Panc1 (cell line): ENCODE measurements around the gene CCDC110.

Source experiments
- POLR2AphosphoS5 ChIP-seq: IDR thresholded peaks from 2 replicates; pipeline ENCODE4 v1.6.1; 2012; ENCODE audit warnings: mild to moderate bottlenecking, low read depth, low read length, moderate library complexity
- TF ChIP-seq, protein P1 (sequence below): fragments of 450-650 bp; IDR thresholded peaks from 2 replicates; pipeline ENCODE4 v1.5.1; 2017; ENCODE audit warnings: mild to moderate bottlenecking

DNA sequence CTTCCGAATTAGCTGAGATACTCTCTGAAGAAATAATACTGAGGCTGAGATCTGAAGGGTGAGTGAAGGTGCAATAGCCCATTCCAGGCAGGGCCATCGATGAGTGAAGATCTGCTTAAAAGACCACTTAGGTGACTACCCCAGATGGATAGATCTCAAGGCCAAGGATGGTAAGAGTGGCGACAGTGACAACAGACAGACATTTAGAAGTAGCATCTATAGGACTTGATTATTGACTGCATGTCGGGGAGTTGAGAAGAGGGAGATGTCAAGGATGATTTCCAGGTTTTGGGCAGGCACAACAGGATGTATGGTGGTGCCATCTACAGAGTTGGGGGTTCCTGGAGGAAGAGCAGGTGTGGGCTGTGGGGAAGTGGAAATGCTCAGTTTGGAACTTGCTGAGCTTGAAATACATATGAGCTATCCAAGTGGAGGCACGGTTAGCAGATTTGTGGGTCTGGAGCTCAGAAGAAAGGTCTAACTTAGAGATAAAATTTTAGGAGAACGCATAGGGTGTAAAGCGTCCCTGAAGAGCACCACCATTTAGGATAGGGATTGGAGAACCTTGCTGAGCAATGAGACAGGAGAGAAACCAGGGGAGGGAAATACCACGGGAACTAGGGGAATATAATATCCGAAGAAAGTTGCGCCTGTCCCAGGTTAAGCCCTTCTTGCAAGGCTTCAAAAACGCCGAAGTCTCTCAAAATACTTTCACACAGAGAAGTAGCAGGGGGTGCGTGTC, 46.5 kb downstream of the CCDC110 start:
- no peak for TF ChIP-seq POLR2AphosphoS5
- TF ChIP-seq, protein P1, sequence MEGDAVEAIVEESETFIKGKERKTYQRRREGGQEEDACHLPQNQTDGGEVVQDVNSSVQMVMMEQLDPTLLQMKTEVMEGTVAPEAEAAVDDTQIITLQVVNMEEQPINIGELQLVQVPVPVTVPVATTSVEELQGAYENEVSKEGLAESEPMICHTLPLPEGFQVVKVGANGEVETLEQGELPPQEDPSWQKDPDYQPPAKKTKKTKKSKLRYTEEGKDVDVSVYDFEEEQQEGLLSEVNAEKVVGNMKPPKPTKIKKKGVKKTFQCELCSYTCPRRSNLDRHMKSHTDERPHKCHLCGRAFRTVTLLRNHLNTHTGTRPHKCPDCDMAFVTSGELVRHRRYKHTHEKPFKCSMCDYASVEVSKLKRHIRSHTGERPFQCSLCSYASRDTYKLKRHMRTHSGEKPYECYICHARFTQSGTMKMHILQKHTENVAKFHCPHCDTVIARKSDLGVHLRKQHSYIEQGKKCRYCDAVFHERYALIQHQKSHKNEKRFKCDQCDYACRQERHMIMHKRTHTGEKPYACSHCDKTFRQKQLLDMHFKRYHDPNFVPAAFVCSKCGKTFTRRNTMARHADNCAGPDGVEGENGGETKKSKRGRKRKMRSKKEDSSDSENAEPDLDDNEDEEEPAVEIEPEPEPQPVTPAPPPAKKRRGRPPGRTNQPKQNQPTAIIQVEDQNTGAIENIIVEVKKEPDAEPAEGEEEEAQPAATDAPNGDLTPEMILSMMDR = no peak
